B cell (primary cell): ENCODE measurements around the gene MTMR10. TPM values are rescaled to one million over a fixed set of nuclear protein-coding genes. Genes with fewer than 3 reads are reported as not detected.

Experiments
- ATAC-seq: fragments of 200-7000 bp; cut with Tn5 transposase; one replicate; pipeline ENCODE4 v1.10.0; 2021; ENCODE audit warnings: low read depth, mild to moderate bottlenecking, moderate number of reproducible peaks, moderate library complexity
- CTCF ChIA-PET: fragments of 350-600 bp; sonication (Branson Sonifier 250); formaldehyde crosslinking; loops from one replicate; lab custom pipeline; 2021; ENCODE audit warnings: antibody characterized with exemption, inconsistent platforms; lab: Charles Lee
- POLR2A ChIA-PET: fragments of 350-600 bp; sonication (Branson Sonifier 250); formaldehyde crosslinking; loops from one replicate; lab custom pipeline; 2021; ENCODE audit warnings: antibody characterized with exemption; lab: Charles Lee
- DNase-seq: peaks from one replicate; pipeline ENCODE4 v3.0.0; 2013
- H2AFZ ChIP-seq: 2 replicates; pipeline ENCODE4 v1.6.1; 2012; ENCODE audit warnings: mild to moderate bottlenecking, low read depth, low read length; ENCODE audit not compliant: insufficient read depth, poor library complexity, severe bottlenecking
- H3K27ac ChIP-seq, 2 donors: 1 replicate in 1 of 2; 2 replicates in 1 of 2; pipeline ENCODE4 v1.5.1; 2012 to 2013; ENCODE audit warnings: low read length in 2 of 2, mild to moderate bottlenecking in 2 of 2, moderate library complexity in 1 of 2
- H3K27me3 ChIP-seq, 4 experiments: fragments of 200-600 bp in 1 of 4; sonication (generic) in 1 of 4; replicated peaks in 1 of 4; 1 replicate in 2 of 4; 2 replicates in 2 of 4; pipeline versions ENCODE4 v1.6.1 to v1.7.0; 2013 to 2016; ENCODE audit warnings: low read length in 3 of 4, mild to moderate bottlenecking in 2 of 4, mixed read lengths in 1 of 4, moderate library complexity in 1 of 4; ENCODE audit not compliant: insufficient read depth in 4 of 4, control insufficient read depth in 3 of 4; ENCODE audit errors: control extremely low read depth in 1 of 4
- H3K36me3 ChIP-seq, 2 experiments: replicated peaks in 1 of 2; 1 replicate in 1 of 2; 2 replicates in 1 of 2; pipeline versions ENCODE4 v1.6.1 to v1.7.1; 2013; ENCODE audit warnings: low read length in 1 of 2; ENCODE audit not compliant: insufficient read depth in 2 of 2, control insufficient read depth in 1 of 2; ENCODE audit errors: control extremely low read depth in 1 of 2, extremely low read depth in 1 of 2
- H3K4me1 ChIP-seq, 2 donors: fragments of 200-600 bp in 1 of 2; sonication (generic) in 1 of 2; 1 replicate in 1 of 2; 2 replicates in 1 of 2; pipeline versions ENCODE4 v1.5.1 to v1.6.1; 2013 to 2017; ENCODE audit warnings: low read length in 2 of 2; ENCODE audit not compliant: control insufficient read depth in 2 of 2, insufficient read depth in 2 of 2
- H3K4me2 ChIP-seq: replicated peaks from 2 replicates; pipeline ENCODE3; 2012; ENCODE audit warnings: mild to moderate bottlenecking, low read depth, low read length; ENCODE audit not compliant: poor library complexity, severe bottlenecking
- H3K4me3 ChIP-seq, 5 experiments: fragments of 200-600 bp in 1 of 5; sonication (generic) in 1 of 5; 1 replicate in 3 of 5; 2 replicates in 2 of 5; pipeline versions ENCODE4 v1.5.1 to v1.7.0; 2011 to 2016; ENCODE audit warnings: low read length in 4 of 5, mild to moderate bottlenecking in 4 of 5, low read depth in 2 of 5, control low read depth in 1 of 5, moderate library complexity in 1 of 5; ENCODE audit not compliant: insufficient read depth in 1 of 5; ENCODE audit errors: control extremely low read depth in 1 of 5, extremely low read depth in 1 of 5
- H3K79me2 ChIP-seq: fragments of 200-600 bp; sonication (generic); one replicate; pipeline ENCODE4 v1.6.0; 2016; ENCODE audit warnings: low read length; ENCODE audit not compliant: control insufficient read depth, insufficient read depth
- H3K9ac ChIP-seq: fragments of 200-600 bp; sonication (generic); 2 replicates; pipeline ENCODE4 v1.6.1; 2017; ENCODE audit warnings: mild to moderate bottlenecking, low read length, moderate library complexity
- H3K9me3 ChIP-seq, 3 donors: one replicate each; pipeline versions ENCODE4 v1.6.1 to v1.7.1; 2013; ENCODE audit warnings: low read length in 2 of 3; ENCODE audit not compliant: control insufficient read depth in 2 of 3, insufficient read depth in 1 of 3; ENCODE audit errors: control extremely low read depth in 1 of 3
- H4K20me1 ChIP-seq: 2 replicates; pipeline ENCODE4 v1.6.0; 2012; ENCODE audit warnings: mild to moderate bottlenecking, low read length; ENCODE audit not compliant: insufficient read depth, control insufficient read depth, poor library complexity, severe bottlenecking
- H3K27ac Mint-ChIP-seq: one replicate; pipeline ENCODE4 v1.8.0; 2021; ENCODE audit warnings: mixed read lengths
- H3K27me3 Mint-ChIP-seq: one replicate; pipeline ENCODE4 v1.8.0; 2021; ENCODE audit warnings: mixed read lengths
- H3K4me1 Mint-ChIP-seq: one replicate; pipeline ENCODE4 v1.8.0; 2021; ENCODE audit warnings: mixed read lengths
- H3K4me3 Mint-ChIP-seq: one replicate; pipeline ENCODE4 v1.8.0; 2021; ENCODE audit warnings: mixed read lengths
- H3K9me3 Mint-ChIP-seq: one replicate; pipeline ENCODE4 v1.8.0; 2022; ENCODE audit warnings: mixed read lengths; ENCODE audit not compliant: insufficient read depth
- EZH2 ChIP-seq: IDR thresholded peaks from 2 replicates; pipeline ENCODE4 v1.6.1; 2012; ENCODE audit warnings: borderline replicate concordance, low read depth, mild to moderate bottlenecking, moderate library complexity, low read length; ENCODE audit not compliant: insufficient read depth, poor library complexity, severe bottlenecking
- WGBS: methylation state at CpG from one replicate; pipeline ENCODE4 v1.1.5; 2013; ENCODE audit warnings: missing lambda C conversion rate; ENCODE audit not compliant: insufficient coverage; 5-methylcytosine and 5-hydroxymethylcytosine counted together
- intact Hi-C: fragments of 100-400 bp; cut with micrococcal nuclease; formaldehyde crosslinking; loops from one replicate; pipeline ENCODE4 v1.10.0; 2022
- polyA plus RNA-seq: library from polyadenylated mRNA; depleted of rRNA; stranded (reverse); fragments of >200 nt; gene quantifications from 2 replicates; pipeline ENCODE4 v1.2.3, GENCODE V29; 2012
- total RNA-seq, 2 donors: library from RNA; stranded (reverse); fragments of 120-200 nt in 1 of 2; gene quantifications; 1 replicate in 1 of 2; 2 replicates in 1 of 2; pipeline versions ENCODE4 v1.2.3 to v1.2.4, GENCODE V29; 2013 to 2022
- TF ChIP-seq, protein P1 (sequence below): fragments of 200-600 bp; IDR thresholded peaks from one replicate; pipeline ENCODE4 v1.8.0; 2022; ENCODE audit warnings: antibody characterized with exemption, mild to moderate bottlenecking

MTMR10 gene
- total and polyA plus RNA-seq, 2 donors (not counting 1 experiment from before 2014, with no cell fraction given): 27.9 to 50.2 TPM

- POLR2A ChIA-PET: no interaction called here
- H3K79me2 ChIP-seq: no peaks in the 10 kb centered on the region
- WGBS: no CpG with 5 or more reads among the region's 1 CpG
- DNase-seq: no peak
- no peaks in the 10 kb centered on the region for H3K27me3 ChIP-seq
- H3K9ac ChIP-seq: no peak overlapping the region
- H3K4me1 Mint-ChIP-seq: peaks cover 57% of the 10 kb centered on the region
- no peaks in the 10 kb centered on the region for H3K27me3 Mint-ChIP-seq
- H3K4me1 ChIP-seq: peaks cover 54 to 58% of the 10 kb centered on the region in 2 donors
- H3K4me2 ChIP-seq: no peak overlapping the region
- intact Hi-C loops: no loop called here
- no peak overlapping the region for H3K4me3 ChIP-seq
- no peak for ATAC-seq
- peaks cover 2 to 10% (median 8%) of the 10 kb centered on the region in 3 donors for H3K9me3 ChIP-seq
- H3K4me3 Mint-ChIP-seq: no peak overlapping the region
- peaks cover 2% of the 10 kb centered on the region for H3K9me3 Mint-ChIP-seq
- H2AFZ ChIP-seq: no peak overlapping the region
- H3K36me3 ChIP-seq: no peaks in the 10 kb centered on the region
- CTCF ChIA-PET: interaction anchor here (1.3 to 1.5 kb wide), 2 partner anchors 17 to 418 kb away, joined by 3 read pairs; no protein-coding TSS in a partner anchor
- no peaks in the 10 kb centered on the region for H4K20me1 ChIP-seq
- H3K27ac Mint-ChIP-seq: no peak overlapping the region
- no peak overlapping the region for H3K27ac ChIP-seq
- TF ChIP-seq, protein P1, sequence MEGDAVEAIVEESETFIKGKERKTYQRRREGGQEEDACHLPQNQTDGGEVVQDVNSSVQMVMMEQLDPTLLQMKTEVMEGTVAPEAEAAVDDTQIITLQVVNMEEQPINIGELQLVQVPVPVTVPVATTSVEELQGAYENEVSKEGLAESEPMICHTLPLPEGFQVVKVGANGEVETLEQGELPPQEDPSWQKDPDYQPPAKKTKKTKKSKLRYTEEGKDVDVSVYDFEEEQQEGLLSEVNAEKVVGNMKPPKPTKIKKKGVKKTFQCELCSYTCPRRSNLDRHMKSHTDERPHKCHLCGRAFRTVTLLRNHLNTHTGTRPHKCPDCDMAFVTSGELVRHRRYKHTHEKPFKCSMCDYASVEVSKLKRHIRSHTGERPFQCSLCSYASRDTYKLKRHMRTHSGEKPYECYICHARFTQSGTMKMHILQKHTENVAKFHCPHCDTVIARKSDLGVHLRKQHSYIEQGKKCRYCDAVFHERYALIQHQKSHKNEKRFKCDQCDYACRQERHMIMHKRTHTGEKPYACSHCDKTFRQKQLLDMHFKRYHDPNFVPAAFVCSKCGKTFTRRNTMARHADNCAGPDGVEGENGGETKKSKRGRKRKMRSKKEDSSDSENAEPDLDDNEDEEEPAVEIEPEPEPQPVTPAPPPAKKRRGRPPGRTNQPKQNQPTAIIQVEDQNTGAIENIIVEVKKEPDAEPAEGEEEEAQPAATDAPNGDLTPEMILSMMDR: no peak
- TF ChIP-seq EZH2: no peak
Observed at GRCh38 chr15:31017311-31017710, 25.9 kb upstream of the MTMR10 start.

DNA sequence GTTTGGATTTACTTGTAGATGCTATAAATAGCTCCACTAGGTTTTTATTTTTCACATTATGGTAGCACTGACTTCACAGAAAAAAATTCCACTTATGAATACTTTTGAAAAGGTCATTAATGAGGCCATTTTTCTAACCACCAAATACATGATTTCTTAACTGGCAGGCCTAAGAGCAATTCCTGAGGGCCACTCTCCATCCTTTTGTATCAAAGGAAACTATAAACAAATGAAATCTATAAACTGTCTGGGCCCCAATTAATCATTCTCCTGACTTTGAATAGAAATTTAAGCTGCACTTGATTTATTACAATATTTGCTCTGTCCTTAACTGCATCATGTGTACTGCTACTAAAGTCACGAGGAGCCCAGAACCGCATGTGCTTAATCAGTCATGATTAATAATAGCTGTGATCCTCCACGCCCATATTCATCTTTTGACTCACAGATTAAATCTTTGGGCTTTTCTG lies 25.1 kb upstream of the MTMR10 start:
- no peak for TF ChIP-seq EZH2
- TF ChIP-seq, protein P1: no peak
- H3K4me1 ChIP-seq: peaks cover 46 to 51% of the 10 kb centered on the region in 2 donors
- Mint-ChIP-seq H3K27me3 (no peaks in the 10 kb centered on the region), H3K9me3 (peaks cover 2% of the 10 kb centered on the region), H3K4me1 (peaks cover 52% of the 10 kb centered on the region), H3K27ac (no peak overlapping the region), H3K4me3 (no peak overlapping the region)
- no peak overlapping the region for H3K9ac ChIP-seq
- DNase-seq: no peak
- H3K79me2 ChIP-seq: no peaks in the 10 kb centered on the region
- no peak overlapping the region for H3K27ac ChIP-seq
- no peaks in the 10 kb centered on the region for H4K20me1 ChIP-seq
- no peak overlapping the region for H2AFZ ChIP-seq
- H3K4me2 ChIP-seq: no peak overlapping the region
- H3K36me3 ChIP-seq: no peaks in the 10 kb centered on the region
- CTCF ChIA-PET: interaction anchor here (1.3 to 1.6 kb wide), 3 partner anchors 9 to 418 kb away, joined by 3 to 5 read pairs (median 3); no protein-coding TSS in a partner anchor
- POLR2A ChIA-PET: no interaction called here
- peaks cover 5 to 14% (median 14%) of the 10 kb centered on the region in 3 donors for H3K9me3 ChIP-seq
- no peaks in the 10 kb centered on the region for H3K27me3 ChIP-seq
- intact Hi-C loops: no loop called here
- 71% methylated on average over 1 of the region's 3 CpGs for WGBS
- no peak for ATAC-seq
- no peak overlapping the region for H3K4me3 ChIP-seq
